ENCODE data around the gene FTSJ3. TPM values are rescaled to one million over a fixed set of nuclear protein-coding genes. Genes with fewer than 3 reads are reported as not detected.

FTSJ3 gene, protein sequence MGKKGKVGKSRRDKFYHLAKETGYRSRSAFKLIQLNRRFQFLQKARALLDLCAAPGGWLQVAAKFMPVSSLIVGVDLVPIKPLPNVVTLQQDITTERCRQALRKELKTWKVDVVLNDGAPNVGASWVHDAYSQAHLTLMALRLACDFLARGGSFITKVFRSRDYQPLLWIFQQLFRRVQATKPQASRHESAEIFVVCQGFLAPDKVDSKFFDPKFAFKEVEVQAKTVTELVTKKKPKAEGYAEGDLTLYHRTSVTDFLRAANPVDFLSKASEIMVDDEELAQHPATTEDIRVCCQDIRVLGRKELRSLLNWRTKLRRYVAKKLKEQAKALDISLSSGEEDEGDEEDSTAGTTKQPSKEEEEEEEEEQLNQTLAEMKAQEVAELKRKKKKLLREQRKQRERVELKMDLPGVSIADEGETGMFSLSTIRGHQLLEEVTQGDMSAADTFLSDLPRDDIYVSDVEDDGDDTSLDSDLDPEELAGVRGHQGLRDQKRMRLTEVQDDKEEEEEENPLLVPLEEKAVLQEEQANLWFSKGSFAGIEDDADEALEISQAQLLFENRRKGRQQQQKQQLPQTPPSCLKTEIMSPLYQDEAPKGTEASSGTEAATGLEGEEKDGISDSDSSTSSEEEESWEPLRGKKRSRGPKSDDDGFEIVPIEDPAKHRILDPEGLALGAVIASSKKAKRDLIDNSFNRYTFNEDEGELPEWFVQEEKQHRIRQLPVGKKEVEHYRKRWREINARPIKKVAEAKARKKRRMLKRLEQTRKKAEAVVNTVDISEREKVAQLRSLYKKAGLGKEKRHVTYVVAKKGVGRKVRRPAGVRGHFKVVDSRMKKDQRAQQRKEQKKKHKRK
- total RNA-seq: 58.8 and 59.1 TPM in 2 replicates

DNA sequence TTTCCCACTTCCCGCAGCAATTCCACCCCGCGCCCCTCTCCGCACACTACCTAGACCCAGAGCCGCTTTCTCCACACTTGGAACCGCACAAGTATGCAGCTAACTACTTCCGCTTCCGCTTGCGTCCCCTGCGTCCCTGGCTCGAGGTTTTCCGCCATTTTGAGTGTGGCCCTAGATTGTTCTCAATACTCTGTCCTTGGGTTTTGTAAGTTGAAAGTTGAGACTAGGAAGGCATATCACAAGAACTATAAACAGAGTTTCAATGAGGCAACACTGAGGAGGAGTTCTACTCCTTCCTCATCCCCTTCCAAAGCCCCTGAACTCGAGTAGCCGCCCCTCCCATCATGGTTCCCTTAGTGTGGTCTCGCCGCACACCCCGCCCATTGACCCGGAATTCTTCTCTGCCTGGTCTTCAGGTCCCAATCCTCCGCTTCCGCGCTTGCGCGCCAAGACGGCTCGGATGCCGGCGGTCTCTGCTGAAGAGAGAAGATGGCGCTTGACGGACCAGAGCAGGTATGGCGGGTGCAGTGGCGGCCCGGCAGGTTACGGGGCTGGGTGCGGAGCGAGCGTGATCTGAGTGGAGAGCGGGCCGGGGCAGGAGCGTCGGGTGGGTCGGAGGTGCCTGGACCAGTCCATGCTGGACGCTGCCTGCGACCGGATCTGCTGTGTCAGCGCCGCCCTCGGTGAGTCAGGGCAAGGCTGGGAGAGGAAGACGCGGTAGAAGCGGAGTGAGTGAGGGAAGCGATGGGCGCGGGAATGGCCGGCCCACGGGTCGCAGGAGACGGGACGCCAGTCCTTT lies at the start of gene FTSJ3, which contains the start of gene PSMC5:
Gene FTSJ3 (minus strand): TSS at position 662 of the 799 bp plus-strand sequence. CDS start 761 bp downstream, outside the sequence.
Gene PSMC5 (plus strand): TSS at position 430 of the 799 bp plus-strand sequence. CDS start 60 bp downstream, at position 490.

DNA sequence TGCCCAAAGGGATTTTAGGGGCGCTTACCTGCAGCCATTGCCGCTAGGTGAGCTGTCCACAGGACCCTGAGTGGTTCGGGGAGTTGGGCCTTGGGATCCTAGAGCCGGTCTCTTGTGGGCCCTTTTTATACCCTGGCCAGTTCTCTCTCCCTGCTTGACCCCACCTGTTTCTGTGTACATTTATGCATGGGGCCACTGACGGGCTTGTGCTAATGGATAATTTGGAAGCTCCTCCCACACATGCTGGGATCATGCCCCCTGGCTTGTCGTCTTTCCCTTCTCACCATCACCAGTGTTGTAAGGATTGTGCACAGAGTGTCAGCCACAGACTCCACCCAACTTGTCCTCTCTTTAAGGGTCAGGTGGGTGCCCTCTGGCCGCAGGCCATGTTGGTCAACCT lies 46.1 kb upstream of the FTSJ3 start, which contains the start of gene CSH2:
Gene CSH2 (minus strand): TSS at position 101 of the 400 bp plus-strand sequence. CDS start 63 bp downstream, at position 38.

DNA sequence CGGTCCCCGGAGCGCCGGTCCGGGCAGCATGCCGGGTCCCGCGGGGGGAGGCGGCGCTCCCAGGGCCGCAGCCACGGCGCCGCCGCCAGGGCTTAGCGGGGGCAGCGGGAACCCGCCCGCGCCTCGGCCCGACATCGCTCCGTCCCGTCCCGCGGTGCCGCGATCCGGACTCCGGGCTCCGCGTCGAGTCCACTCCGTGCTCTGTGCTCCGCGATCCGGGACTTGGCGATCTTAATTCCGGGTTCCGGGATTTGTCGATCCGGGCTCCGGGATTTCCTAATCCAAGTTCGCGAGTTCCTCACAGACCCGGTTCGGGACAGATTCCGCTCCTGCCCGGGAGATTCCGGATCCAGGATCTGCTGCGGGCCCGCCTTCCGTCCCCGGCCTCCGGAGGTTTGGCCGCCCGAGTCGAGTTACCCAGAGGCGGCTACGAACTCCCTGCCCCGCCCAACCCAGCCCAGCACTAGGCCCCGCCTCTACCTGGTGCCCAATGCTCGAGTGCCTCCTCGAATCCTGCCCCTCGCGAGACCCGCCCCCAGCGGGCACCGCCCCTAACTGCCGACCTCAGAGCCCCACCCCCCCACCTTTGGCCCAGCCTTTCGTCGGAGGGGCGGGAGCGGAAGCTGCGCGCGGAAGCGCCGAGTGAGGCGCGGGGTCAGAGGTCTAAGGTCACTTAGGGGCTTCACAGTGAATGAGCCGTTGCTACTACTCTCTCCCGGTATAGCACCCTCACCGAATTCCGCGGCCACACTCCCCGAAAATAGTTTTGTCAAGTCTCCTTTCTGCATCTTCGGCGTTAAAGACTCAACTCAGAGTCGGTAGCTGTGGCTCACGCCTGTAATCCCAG lies 15.3 kb upstream of the FTSJ3 start, which contains the start of gene SMARCD2:
Gene SMARCD2 (minus strand): TSS at position 146 of the 847 bp plus-strand sequence. CDS start 11 bp downstream, at position 135.

DNA sequence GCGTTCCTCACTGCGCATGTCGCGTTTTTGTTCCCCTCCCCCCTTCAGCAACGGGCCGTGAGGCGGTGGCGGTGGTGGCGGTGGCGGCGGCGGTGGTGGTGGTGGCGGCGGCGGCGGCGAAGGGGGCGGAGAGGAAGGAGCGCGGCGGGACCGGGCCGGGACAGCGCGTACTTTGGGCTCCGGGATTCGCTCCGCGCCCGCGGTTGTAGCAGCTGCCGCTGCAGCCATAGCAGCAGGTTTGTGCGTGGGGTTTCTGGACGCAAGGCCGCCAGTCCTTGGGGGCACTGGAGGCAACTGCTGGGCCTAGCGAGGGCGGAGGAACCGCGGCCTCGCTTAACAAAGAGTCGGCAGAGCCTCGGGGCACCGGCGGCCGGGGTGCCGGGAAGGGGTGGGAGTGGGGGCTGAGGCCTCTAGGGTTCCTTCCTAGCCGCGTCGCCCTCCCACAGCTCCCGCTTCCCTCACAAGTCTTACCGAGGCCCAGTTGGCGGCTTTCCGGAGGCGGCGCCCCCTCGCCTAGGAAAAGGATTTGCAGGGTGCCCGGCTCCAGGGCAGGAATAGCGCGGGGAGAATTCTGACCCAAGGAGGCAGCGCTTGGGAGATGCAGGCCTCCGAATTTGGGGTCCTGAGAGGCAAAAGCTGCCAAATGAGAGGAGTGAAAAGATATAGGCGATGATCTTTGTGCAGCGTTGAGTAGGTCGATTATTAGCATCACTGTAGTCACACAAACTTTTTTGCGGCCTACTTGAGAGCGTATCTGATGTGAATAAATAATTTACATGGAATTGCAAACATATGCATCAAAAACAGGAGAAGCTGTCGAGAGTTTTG lies 53.1 kb downstream of the FTSJ3 start, which contains the start of gene DDX42:
Gene DDX42 (plus strand): TSS at position 30 of the 828 bp plus-strand sequence. CDS start 12,880 bp downstream, outside the sequence.

DNA sequence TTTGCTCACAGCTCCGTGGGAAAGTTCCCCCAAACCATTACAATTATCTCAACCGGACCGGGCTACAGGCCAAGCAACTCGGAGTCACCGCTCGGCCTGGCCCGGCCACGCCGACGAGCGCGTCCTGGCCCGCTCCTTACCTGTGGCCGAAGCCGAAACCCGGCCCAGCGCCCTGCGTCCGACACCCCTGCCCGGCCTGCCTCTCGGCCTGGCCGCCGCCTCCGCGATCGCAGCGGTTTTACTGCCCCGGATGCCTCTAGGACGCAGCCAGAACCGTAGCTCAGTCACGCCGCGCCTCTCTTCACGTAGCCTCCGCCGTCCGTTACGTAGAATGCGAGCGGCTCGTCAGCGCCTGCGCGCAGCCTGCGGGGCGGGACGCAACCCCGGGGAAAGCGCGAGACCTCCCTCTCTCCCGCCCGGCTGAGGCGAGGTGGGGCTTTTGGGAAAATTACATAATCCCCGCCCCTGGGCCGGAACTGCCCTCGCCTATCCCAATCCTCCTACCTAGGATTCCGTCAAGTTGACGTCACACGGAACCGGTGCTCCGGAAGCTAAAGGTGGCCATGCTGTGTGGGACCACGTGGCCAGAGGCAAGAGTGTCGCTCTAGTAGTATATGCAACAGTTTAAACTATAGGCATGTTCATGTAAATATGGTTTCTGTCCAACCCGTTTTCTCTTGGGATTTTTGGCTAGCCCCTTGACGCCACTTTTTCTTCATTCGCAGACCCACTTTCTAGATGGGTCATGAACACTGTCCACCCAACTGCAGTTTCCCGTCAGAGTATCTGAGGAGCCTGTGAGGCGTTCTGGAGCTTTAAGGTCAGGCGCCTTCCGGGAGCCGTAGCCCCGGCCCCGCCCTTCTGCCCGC lies 54.0 kb downstream of the FTSJ3 start, which contains the start of gene CCDC47:
Gene CCDC47 (minus strand): TSS at position 326 of the 869 bp plus-strand sequence. CDS start 7,422 bp downstream, outside the sequence.

Other genes starting within 250 kb of the FTSJ3 start
- 18.3 and 22.8 TPM in 2 replicates for gene TACO1, start 226.8 kb downstream of the FTSJ3 start, total RNA-seq
- 90.2 and 117 TPM in 2 replicates for gene MAP3K3, start 205.2 kb downstream of the FTSJ3 start, total RNA-seq
- 27.8 TPM in 2 replicates for gene LIMD2, start 127.5 kb downstream of the FTSJ3 start, total RNA-seq
- 34.7 and 36.6 TPM in 2 replicates for gene STRADA, start 85.9 kb downstream of the FTSJ3 start, total RNA-seq
- 72.8 and 81.6 TPM in 2 replicates for gene CCDC47, start 54.1 kb downstream of the FTSJ3 start, total RNA-seq
- gene DDX42, start 53.5 kb downstream of the FTSJ3 start, total RNA-seq: 78.9 and 88.5 TPM in 2 replicates
- 63.4 and 65.7 TPM in 2 replicates for gene PSMC5, start 232 bp downstream of the FTSJ3 start, total RNA-seq
- 55.7 and 68.3 TPM in 2 replicates for gene SMARCD2, start 15.0 kb upstream of the FTSJ3 start, total RNA-seq
- not detected in 2 replicates for gene CSH2, start 46.0 kb upstream of the FTSJ3 start, total RNA-seq
- not detected in 2 replicates for gene GH2, start 54.3 kb upstream of the FTSJ3 start, total RNA-seq
- not detected in 2 replicates for gene CSH1, start 68.9 kb upstream of the FTSJ3 start, total RNA-seq
- gene CSHL1, start 83.6 kb upstream of the FTSJ3 start, total RNA-seq: not detected in 2 replicates
- not detected in 2 replicates for gene GH1, start 91.2 kb upstream of the FTSJ3 start, total RNA-seq
- 0.33 and 1.1 TPM in 2 replicates for gene CD79B, start 104.7 kb upstream of the FTSJ3 start, total RNA-seq
- gene SCN4A, start 145.3 kb upstream of the FTSJ3 start, total RNA-seq: not detected in 2 replicates
- gene PRR29, start 170.7 kb upstream of the FTSJ3 start, total RNA-seq: 0.33 and 0.57 TPM in 2 replicates
- 806 and 851 TPM in 2 replicates for gene ICAM2, start 193.0 kb upstream of the FTSJ3 start, total RNA-seq